NB4 (cell line): ENCODE data around the gene ACP1.

Source experiments
- DNase-seq: peaks from one replicate; pipeline ENCODE4 v3.0.0; 2010; ENCODE audit warnings: low read depth
- H3K4me3 ChIP-seq: one replicate; pipeline ENCODE4 v1.5.1; 2011; ENCODE audit warnings: mild to moderate bottlenecking, low read depth, low read length, moderate library complexity
- MYC ChIP-seq: IDR thresholded peaks from 2 replicates; pipeline ENCODE4 v1.6.1; 2011; ENCODE audit warnings: low read depth, low read length
- POLR2A ChIP-seq: IDR thresholded peaks from 2 replicates; pipeline ENCODE4 v1.6.1; 2011; ENCODE audit warnings: mild to moderate bottlenecking; ENCODE audit not compliant: insufficient read length; ENCODE audit errors: extremely low read depth
- TF ChIP-seq, protein P1 (sequence below): IDR thresholded peaks from one replicate; pipeline ENCODE4 v1.5.1; 2012; ENCODE audit warnings: low read depth, low read length
- TF ChIP-seq, protein P2 (sequence below): IDR thresholded peaks from 2 replicates; pipeline ENCODE4 v1.6.1; 2011; ENCODE audit warnings: low read depth, low read length

The ACP1 gene

DNA sequence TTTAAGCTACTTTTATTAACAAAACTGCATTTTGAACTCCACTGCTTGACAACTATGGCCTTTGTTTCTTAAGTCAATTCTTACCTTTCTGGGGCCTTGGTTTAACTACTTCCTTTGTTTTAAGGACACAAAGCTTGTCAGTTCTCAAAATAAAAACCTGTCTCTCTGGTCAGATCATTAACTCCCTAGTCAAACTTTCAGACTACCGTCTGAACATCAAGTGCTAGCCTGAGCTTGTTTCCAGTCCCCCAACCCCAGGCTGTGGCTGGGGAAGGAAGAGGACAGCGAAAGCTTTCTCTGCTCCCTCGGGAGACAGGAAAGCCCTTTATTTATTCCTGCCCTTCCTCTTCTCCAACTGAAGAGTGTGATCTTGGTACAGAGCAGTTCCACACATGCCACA is 2.6 kb upstream of the ACP1 start:
- no peak for DNase-seq
- no peak overlapping the region for H3K4me3 ChIP-seq
- no peak for TF ChIP-seq MYC

DNA sequence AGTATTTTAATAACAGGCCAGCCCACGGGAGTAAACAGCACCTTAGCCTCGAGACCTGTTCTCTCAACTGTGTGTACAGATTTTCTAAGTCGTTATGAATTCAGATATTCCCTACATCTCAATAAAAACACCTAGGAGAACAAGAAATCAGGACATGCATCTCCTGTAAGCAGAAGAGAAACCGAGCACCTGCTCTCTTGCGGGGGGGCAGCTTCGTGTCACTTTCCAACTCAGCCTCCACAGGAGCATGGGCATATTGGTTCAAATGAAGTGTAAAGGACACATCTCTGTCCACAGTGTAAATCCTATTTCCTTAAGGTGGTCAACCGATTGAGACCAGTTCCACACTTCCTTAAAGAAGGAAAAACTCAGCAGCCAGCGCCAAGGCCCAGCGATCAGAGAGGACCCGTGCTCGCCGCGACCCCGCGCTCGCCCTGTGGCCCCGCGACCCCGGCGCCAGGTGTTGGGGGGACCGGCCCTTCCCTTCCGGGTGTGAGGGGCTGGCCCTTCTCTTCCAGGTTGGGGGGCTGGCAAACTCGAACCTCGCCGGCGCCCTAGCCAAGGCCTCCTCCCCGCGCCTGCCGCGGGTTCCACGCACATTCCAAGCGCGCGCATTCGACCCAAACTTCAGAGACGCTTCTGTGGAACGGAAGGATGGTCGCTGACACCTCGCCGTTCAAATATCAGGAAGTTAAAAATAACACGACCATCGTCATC is 1.6 kb upstream of the ACP1 start:
- H3K4me3 ChIP-seq, result no peak overlapping the region
- TF ChIP-seq POLR2A, result no peak
- no peak for TF ChIP-seq MYC
- TF ChIP-seq, protein P1, sequence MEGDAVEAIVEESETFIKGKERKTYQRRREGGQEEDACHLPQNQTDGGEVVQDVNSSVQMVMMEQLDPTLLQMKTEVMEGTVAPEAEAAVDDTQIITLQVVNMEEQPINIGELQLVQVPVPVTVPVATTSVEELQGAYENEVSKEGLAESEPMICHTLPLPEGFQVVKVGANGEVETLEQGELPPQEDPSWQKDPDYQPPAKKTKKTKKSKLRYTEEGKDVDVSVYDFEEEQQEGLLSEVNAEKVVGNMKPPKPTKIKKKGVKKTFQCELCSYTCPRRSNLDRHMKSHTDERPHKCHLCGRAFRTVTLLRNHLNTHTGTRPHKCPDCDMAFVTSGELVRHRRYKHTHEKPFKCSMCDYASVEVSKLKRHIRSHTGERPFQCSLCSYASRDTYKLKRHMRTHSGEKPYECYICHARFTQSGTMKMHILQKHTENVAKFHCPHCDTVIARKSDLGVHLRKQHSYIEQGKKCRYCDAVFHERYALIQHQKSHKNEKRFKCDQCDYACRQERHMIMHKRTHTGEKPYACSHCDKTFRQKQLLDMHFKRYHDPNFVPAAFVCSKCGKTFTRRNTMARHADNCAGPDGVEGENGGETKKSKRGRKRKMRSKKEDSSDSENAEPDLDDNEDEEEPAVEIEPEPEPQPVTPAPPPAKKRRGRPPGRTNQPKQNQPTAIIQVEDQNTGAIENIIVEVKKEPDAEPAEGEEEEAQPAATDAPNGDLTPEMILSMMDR, result no peak
- TF ChIP-seq, protein P2, sequence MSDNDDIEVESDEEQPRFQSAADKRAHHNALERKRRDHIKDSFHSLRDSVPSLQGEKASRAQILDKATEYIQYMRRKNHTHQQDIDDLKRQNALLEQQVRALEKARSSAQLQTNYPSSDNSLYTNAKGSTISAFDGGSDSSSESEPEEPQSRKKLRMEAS, result no peak
- DNase-seq, result no peak

DNA sequence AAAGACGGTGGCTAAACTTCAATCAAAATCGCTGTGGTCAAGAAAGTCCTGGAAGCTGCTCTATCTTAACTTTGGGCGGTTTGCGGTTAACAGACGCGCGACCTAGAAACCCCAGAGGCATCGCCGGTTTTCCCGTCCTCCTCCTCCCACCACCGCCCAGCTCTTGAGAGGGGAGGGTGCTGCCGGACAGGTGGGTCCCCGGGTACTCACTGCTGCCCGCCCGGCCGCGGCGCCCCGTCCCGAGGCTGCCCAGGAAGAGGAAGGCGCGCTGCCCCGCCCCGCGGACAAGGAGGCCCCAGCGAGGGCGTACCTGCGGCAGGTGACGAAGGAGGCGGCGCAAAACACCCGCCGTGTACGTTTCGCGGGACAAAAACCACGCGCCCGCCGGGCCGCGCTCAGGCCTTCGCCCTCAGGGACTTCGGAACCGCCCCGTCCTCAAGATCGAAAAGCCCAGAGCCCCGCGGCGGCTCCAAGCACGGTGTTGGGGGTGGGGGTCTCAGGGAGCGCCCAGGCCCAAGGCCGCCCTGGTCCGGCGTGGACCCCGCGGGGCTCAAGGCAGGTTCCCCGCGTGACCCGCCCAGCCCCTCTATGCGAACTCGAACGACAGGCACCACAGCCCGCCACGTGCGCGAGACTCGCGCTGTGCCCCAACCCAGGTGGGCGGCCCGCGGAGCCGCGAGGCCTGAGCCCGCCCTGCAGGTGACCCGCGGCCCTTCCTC is 814 bp upstream of the ACP1 start, which contains the start of gene SH3YL1:
TSS of gene SH3YL1 (minus strand) at position 259 of the 719 bp plus-strand sequence. CDS start at position 211, 48 bp downstream.
- peak within 1 kb of the TSS; percentile 97 for H3K4me3 ChIP-seq
- TF ChIP-seq POLR2A (no peak), MYC (no peak)
- TF ChIP-seq, protein P2, result no peak
- TF ChIP-seq, protein P1, result no peak
- DNase-seq, result peak; percentile 38

DNA sequence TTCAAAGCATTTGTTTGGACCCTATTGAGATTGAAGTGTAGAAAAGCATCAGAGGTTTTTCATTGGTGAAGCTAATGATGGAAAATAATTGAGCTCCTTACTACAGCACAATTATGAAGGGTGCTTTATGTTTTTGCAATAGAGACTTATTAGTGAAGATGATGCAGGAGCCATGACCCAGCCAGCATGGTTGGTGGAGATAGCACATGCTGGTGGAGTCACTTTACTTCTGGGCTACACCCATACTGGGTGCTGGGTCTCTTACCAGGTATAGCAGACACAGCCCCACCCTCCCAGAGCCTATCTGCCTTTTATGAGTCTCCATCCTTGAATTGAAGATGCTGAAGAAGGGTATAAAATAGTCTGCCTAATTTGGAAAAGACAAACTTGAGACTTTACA is 3.6 kb downstream of the ACP1 start:
- no peak for TF ChIP-seq POLR2A
- no peak for TF ChIP-seq MYC
- TF ChIP-seq, protein P2, result no peak
- TF ChIP-seq, protein P1, result no peak
- DNase-seq, result no peak
- H3K4me3 ChIP-seq, result peak overlapping the region; percentile 19

DNA sequence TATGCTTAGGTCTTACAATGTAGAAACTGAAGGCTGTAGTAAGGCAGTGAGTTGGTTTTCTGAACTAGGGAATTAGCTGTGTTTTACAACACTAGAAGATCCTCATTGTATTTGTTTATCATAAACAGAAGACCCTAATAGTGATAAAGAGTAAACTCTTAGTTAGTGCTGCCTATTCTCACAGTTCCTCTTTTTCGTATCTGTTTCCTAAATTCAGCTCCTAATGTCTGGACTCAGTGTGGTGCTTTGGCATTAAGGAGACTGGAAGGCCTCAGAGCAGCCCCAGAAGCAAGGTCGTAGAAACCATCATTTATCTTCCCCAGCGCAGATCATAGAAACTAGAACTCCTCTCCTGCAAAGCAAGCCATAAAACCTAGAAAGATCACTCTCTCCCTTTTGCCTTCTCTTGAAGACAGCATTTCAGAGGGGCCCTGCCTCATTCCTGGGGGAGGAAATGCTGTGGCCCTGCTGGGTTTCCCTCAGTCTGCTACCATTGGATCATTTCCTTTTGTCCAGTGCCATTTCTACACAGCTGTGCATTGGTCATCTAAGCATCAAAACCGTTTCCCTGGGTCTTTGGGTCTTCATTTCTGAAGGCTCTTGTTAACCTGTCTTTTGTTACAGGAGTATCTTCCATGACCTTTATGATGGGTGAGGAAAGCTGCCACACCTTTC is 4.7 kb downstream of the ACP1 start:
- H3K4me3 ChIP-seq, result peak overlapping the region; percentile 7
- TF ChIP-seq, protein P2, result no peak
- TF ChIP-seq POLR2A, result no peak
- TF ChIP-seq, protein P1, result no peak
- TF ChIP-seq MYC, result no peak
- DNase-seq, result peak; percentile 25

DNA sequence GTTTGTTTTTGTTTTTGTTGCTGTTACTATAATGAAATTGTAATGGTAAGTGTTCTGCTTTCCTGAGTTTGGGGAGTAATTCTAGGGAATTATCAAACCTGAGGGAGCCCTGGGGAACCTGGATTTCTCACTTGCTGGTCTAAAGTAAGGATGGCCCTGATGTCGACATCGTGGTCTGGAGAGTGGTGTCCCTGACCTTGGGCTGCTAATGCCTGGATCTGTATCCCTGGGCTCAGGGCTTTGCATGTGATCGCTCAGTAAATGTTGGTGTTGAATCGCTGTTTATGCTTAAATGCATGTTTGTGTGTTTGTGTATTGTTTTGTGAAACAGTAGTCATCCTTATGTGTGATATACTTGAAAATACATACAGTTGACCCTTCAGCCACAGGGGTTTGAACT is 6.1 kb downstream of the ACP1 start:
- peak overlapping the region; percentile 1 for H3K4me3 ChIP-seq
- TF ChIP-seq, protein P1, result no peak
- TF ChIP-seq POLR2A (no peak), MYC (no peak)
- TF ChIP-seq, protein P2, result no peak
- no peak for DNase-seq
